Fibroblast of the aortic adventitia (primary cell): Measurements from ENCODE around the gene CUL9. TPM values are rescaled to one million over a fixed set of nuclear protein-coding genes. Genes with fewer than 3 reads are reported as not detected.

Experiments
- DNase-seq: peaks from one replicate; pipeline ENCODE4 v3.0.0-alpha.2; 2010; ENCODE audit warnings: low read depth
- H3K4me3 ChIP-seq: 2 replicates; pipeline ENCODE4 v1.5.1; 2011; ENCODE audit warnings: low read depth, mild to moderate bottlenecking, control low read depth, low read length, moderate library complexity
- CTCF ChIP-seq: IDR thresholded peaks from 2 replicates; pipeline ENCODE4 v1.5.1; 2011; ENCODE audit warnings: mild to moderate bottlenecking, low read length, control low read depth, inconsistent platforms; ENCODE audit not compliant: insufficient read depth
- total RNA-seq: library from RNA; depleted of rRNA; stranded (reverse); fragments of >200 nt; gene quantifications from 2 replicates; pipeline ENCODE4 v1.2.3, GENCODE V29; 2012; ENCODE audit warnings: low replicate concordance

Gene CUL9
- total RNA-seq, 1 donor: 28.7 TPM

- no peak for DNase-seq
- no peak overlapping the region for H3K4me3 ChIP-seq
- TF ChIP-seq CTCF: no peak
Observed at GRCh38 chr6:43248101-43248500, 66.1 kb downstream of the CUL9 start.

- no peak for DNase-seq
- no peak for TF ChIP-seq CTCF
- no peak overlapping the region for H3K4me3 ChIP-seq
Observed at GRCh38 chr6:43248791-43249190, 66.8 kb downstream of the CUL9 start.

GRCh38 chr6:43250992-43251373 lies 69.0 kb downstream of the CUL9 start:
- no peak for DNase-seq
- no peak for TF ChIP-seq CTCF
- H3K4me3 ChIP-seq: no peak overlapping the region

GRCh38 chr6:43253401-43253800 lies 71.4 kb downstream of the CUL9 start:
- DNase-seq: no peak
- no peak for TF ChIP-seq CTCF
- H3K4me3 ChIP-seq: no peak overlapping the region

- TF ChIP-seq CTCF: no peak
- H3K4me3 ChIP-seq: no peak overlapping the region
- DNase-seq: no peak
Observed at GRCh38 chr6:43254138-43254817, 72.3 kb downstream of the CUL9 start.

GRCh38 chr6:43254846-43255245 lies 72.8 kb downstream of the CUL9 start:
- TF ChIP-seq CTCF: no peak
- no peak overlapping the region for H3K4me3 ChIP-seq
- no peak for DNase-seq
